GM06990 (cell line): ENCODE data around the gene C1QTNF9B.
A peak's percentile ranks its signal among the peaks of the same experiment; 100 is the strongest.

Experiments
- DNase-seq: peaks from one replicate; pipeline ENCODE4 v3.0.0-alpha.2; 2011; ENCODE audit not compliant: insufficient read length; ENCODE audit errors: extremely low read depth
- H3K27me3 ChIP-seq: replicated peaks from 2 replicates; pipeline ENCODE4 v1.6.0; 2011; ENCODE audit warnings: low read length; ENCODE audit not compliant: control insufficient read depth, insufficient read depth
- H3K36me3 ChIP-seq: 2 replicates; pipeline ENCODE4 v1.5.1; 2011; ENCODE audit warnings: low read length; ENCODE audit not compliant: control insufficient read depth, insufficient read depth
- H3K4me3 ChIP-seq: replicated peaks from 2 replicates; pipeline ENCODE4 v1.5.1; 2011; ENCODE audit warnings: low read depth, mild to moderate bottlenecking, control low read depth, low read length
- TF ChIP-seq, protein P1 (sequence below): IDR thresholded peaks from 2 replicates; pipeline ENCODE4 v1.5.1; 2011; ENCODE audit warnings: low read length, control low read depth, mild to moderate bottlenecking, inconsistent platforms; ENCODE audit not compliant: insufficient read depth, poor library complexity, severe bottlenecking

C1QTNF9B gene

DNA sequence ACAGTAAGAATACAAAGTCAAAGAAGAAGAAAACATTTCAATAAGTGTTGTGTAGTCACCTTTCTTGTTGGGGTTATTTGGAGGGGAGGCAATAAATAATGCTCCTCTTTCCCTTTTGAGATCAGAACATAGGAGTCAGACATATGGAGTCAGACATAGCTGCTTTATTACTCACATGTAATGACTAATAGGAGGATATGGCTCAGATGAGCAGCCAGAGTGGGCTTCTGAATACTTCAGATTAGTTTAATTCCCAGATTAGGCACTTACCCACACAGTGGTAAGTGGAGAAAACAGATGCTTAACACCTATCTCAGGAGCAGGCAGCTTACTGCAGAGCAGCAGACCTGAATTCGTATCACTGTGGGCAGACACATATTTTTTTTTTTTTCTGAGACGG, 31.7 kb upstream of the C1QTNF9B start:
- no peak for DNase-seq
- no peak overlapping the region for H3K4me3 ChIP-seq
- H3K27me3 ChIP-seq, result no peaks in the 10 kb centered on the region
- TF ChIP-seq, protein P1, sequence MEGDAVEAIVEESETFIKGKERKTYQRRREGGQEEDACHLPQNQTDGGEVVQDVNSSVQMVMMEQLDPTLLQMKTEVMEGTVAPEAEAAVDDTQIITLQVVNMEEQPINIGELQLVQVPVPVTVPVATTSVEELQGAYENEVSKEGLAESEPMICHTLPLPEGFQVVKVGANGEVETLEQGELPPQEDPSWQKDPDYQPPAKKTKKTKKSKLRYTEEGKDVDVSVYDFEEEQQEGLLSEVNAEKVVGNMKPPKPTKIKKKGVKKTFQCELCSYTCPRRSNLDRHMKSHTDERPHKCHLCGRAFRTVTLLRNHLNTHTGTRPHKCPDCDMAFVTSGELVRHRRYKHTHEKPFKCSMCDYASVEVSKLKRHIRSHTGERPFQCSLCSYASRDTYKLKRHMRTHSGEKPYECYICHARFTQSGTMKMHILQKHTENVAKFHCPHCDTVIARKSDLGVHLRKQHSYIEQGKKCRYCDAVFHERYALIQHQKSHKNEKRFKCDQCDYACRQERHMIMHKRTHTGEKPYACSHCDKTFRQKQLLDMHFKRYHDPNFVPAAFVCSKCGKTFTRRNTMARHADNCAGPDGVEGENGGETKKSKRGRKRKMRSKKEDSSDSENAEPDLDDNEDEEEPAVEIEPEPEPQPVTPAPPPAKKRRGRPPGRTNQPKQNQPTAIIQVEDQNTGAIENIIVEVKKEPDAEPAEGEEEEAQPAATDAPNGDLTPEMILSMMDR, result no peak
- no peaks in the 10 kb centered on the region for H3K36me3 ChIP-seq

- TF ChIP-seq, protein P1, result no peak
- Histone ChIP-seq H3K4me3 (no peak overlapping the region), H3K27me3 (no peaks in the 10 kb centered on the region), H3K36me3 (no peaks in the 10 kb centered on the region)
- no peak for DNase-seq
Observed at GRCh38 chr13:23923031-23923430, 25.7 kb upstream of the C1QTNF9B start.

DNA sequence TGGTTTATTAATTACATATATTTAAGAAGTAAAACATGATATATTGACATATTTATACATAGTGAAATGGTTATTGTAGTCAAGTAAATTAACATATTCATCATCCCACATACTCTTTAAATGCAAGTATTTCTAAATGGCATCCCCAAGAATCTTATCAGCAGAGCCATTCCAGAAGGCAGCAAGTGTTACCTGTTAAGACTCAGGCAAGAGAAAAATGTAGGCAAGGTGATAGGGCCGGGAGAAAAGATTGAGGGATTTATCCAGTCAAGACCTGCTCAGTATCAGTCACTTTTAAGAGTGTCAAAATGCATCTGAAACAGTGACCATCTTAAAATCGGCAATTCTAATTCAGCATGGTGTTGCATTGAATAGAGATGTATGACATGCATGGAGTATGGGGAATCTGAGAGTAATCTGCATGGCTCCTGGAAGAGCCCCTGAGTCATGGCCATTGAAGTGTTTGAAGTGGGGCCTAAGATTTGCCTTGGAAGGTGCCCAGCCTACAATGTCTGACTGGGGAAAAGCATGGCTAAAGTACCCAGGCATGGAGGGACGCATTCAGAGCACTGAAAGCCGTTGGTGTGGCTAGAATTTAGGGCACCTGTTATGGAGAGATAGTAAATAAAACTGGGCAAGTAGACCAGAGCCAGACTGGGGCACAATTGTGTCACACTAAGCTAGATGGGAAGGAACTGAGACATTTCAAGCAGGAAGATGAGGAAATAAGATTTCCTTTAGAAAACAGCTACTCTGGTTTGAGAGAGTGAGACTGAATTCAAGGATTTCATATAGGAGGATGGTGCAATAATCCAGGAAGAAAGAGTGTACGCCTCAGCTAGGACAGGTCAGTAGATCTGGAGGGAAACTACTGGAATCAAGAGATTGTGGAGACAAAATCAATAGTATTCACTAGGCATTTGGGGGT, 25.0 kb upstream of the C1QTNF9B start:
- TF ChIP-seq, protein P1, result no peak
- Histone ChIP-seq H3K4me3 (no peak overlapping the region), H3K27me3 (no peaks in the 10 kb centered on the region), H3K36me3 (no peaks in the 10 kb centered on the region)
- no peak for DNase-seq

- Histone ChIP-seq H3K36me3 (no peaks in the 10 kb centered on the region), H3K4me3 (no peak overlapping the region), H3K27me3 (no peaks in the 10 kb centered on the region)
- DNase-seq, result no peak
- TF ChIP-seq, protein P1, result peak; percentile 58
Observed at GRCh38 chr13:23921451-23921888, 24.2 kb upstream of the C1QTNF9B start.

DNA sequence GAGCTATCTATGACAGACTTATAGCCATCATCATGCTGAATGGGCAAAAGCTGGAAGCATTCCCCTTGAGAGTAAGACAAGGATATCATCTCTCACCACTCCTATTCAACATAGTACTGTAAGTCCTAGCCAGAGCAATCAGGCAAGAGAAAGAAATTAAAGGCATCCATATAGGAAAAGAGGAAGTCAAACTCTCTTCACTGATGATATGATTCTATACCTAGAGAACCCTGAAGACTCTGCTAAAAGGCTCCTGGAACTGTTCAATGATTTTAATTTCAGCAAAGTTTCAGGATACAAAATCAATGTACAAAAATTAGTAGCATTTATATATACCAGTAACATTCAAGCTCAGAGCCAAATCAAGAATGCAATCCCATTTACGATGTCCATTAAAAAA, 21.7 kb upstream of the C1QTNF9B start:
- TF ChIP-seq, protein P1, result no peak
- Histone ChIP-seq H3K4me3 (no peak overlapping the region), H3K36me3 (no peaks in the 10 kb centered on the region), H3K27me3 (no peaks in the 10 kb centered on the region)
- DNase-seq, result no peak
